IMR-90 (cell line): ENCODE data around the gene ENOX1. TPM values are rescaled to one million over a fixed set of nuclear protein-coding genes. Genes with fewer than 3 reads are reported as not detected.

Experiments used
- ATAC-seq: fragments of 200-7000 bp; cut with Tn5 transposase; 2 replicates; pipeline ENCODE4 v1.9.1; 2020; ENCODE audit warnings: low read depth, mild to moderate bottlenecking, moderate library complexity
- BruUV-seq: library from RNA; stranded (reverse); fragments of 400-500 nt; replicated peaks from 2 replicates; lab custom pipeline; 2021; lab: Mats Ljungman, UMichigan
- CTCF ChIA-PET: fragments of 300-600 bp; formaldehyde crosslinking; extraction: SDS; loops from one replicate; lab custom pipeline; 2021; ENCODE audit warnings: antibody characterized with exemption; lab: Yijun Ruan, JAX
- POLR2A ChIA-PET: fragments of 300-600 bp; sonication (Branson Sonifier 250); formaldehyde crosslinking; loops from one replicate; lab custom pipeline; 2022; ENCODE audit warnings: antibody characterized with exemption; ENCODE audit not compliant: unreplicated experiment; lab: Charles Lee
- DNase-seq: peaks from one replicate; pipeline ENCODE4 v3.0.0; 2013
- H2AFZ ChIP-seq: replicated peaks from 2 replicates; pipeline ENCODE3; 2013; ENCODE audit warnings: low read length, mild to moderate bottlenecking; ENCODE audit not compliant: poor library complexity
- H2AK5ac ChIP-seq: 2 replicates; pipeline ENCODE4 v1.6.1; 2013; ENCODE audit warnings: low read depth, low read length, inconsistent platforms
- H2AK9ac ChIP-seq: replicated peaks from 2 replicates; pipeline ENCODE3; 2013; ENCODE audit warnings: mild to moderate bottlenecking, low read depth, low read length, moderate library complexity; ENCODE audit not compliant: poor library complexity
- H2BK120ac ChIP-seq: 2 replicates; pipeline ENCODE4 v1.6.1; 2013; ENCODE audit warnings: low read depth, low read length, inconsistent platforms
- H2BK15ac ChIP-seq: 3 replicates; pipeline ENCODE4 v1.6.1; 2013; ENCODE audit warnings: low read depth, low read length, inconsistent platforms
- H2BK20ac ChIP-seq: 2 replicates; pipeline ENCODE4 v1.6.1; 2013; ENCODE audit warnings: low read depth, mild to moderate bottlenecking, inconsistent platforms, low read length, moderate library complexity
- H2BK5ac ChIP-seq: 2 replicates; pipeline ENCODE4 v1.6.1; 2013; ENCODE audit warnings: mild to moderate bottlenecking, low read depth, low read length, inconsistent platforms; ENCODE audit not compliant: poor library complexity, severe bottlenecking
- H3K14ac ChIP-seq: replicated peaks from 2 replicates; pipeline ENCODE4 v1.6.1; 2013; ENCODE audit warnings: low read depth, low read length, inconsistent platforms
- H3K18ac ChIP-seq: 2 replicates; pipeline ENCODE4 v1.6.1; 2013; ENCODE audit warnings: low read depth, low read length, control low read depth
- H3K23ac ChIP-seq: 2 replicates; pipeline ENCODE4 v1.6.1; 2013; ENCODE audit warnings: low read depth, low read length, inconsistent platforms
- H3K27ac ChIP-seq: 2 replicates; pipeline ENCODE4 v1.5.1; 2013; ENCODE audit warnings: mild to moderate bottlenecking, control low read depth, low read length; ENCODE audit not compliant: insufficient read depth
- H3K27me3 ChIP-seq: 2 replicates; pipeline ENCODE4 v1.6.1; 2013; ENCODE audit warnings: low read length; ENCODE audit not compliant: control insufficient read depth, insufficient read depth
- H3K36me3 ChIP-seq: 2 replicates; pipeline ENCODE4 v1.6.1; 2013; ENCODE audit warnings: low read length, mixed read lengths; ENCODE audit not compliant: control insufficient read depth, insufficient read depth
- H3K4ac ChIP-seq: 2 replicates; pipeline ENCODE4 v1.6.1; 2013; ENCODE audit warnings: low read depth, low read length, inconsistent platforms
- H3K4me1 ChIP-seq: 2 replicates; pipeline ENCODE4 v1.6.1; 2013; ENCODE audit warnings: low read length, mixed read lengths; ENCODE audit not compliant: control insufficient read depth, insufficient read depth
- H3K4me2 ChIP-seq: 2 replicates; pipeline ENCODE4 v1.6.1; 2013; ENCODE audit warnings: low read depth, mild to moderate bottlenecking, control low read depth, low read length, moderate library complexity
- H3K4me3 ChIP-seq: 2 replicates; pipeline ENCODE4 v1.5.1; 2013; ENCODE audit warnings: low read depth, mild to moderate bottlenecking, control low read depth, low read length, moderate library complexity; ENCODE audit not compliant: insufficient read depth
- H3K56ac ChIP-seq: 2 replicates; pipeline ENCODE4 v1.6.1; 2013; ENCODE audit warnings: low read length, inconsistent platforms; ENCODE audit not compliant: insufficient read depth; ENCODE audit errors: extremely low read depth
- H3K79me1 ChIP-seq, 2 experiments: 2 replicates each; pipeline ENCODE4 v1.6.1; 2013; ENCODE audit warnings: low read length in 2 of 2, inconsistent platforms in 1 of 2, low read depth in 1 of 2
- H3K9ac ChIP-seq: 2 replicates; pipeline ENCODE4 v1.6.1; 2013; ENCODE audit warnings: low read depth, low read length, control low read depth
- H3K9me1 ChIP-seq: 2 replicates; pipeline ENCODE4 v1.6.1; 2013; ENCODE audit warnings: low read length, inconsistent platforms; ENCODE audit not compliant: insufficient read depth
- H3K9me3 ChIP-seq: 2 replicates; pipeline ENCODE4 v1.6.1; 2013; ENCODE audit warnings: low read length; ENCODE audit not compliant: control insufficient read depth, insufficient read depth
- H4K20me1 ChIP-seq: 2 replicates; pipeline ENCODE4 v1.6.1; 2013; ENCODE audit warnings: low read length, inconsistent platforms; ENCODE audit not compliant: insufficient read depth
- H4K5ac ChIP-seq: 2 replicates; pipeline ENCODE4 v1.6.1; 2013; ENCODE audit warnings: mild to moderate bottlenecking, low read depth, low read length, control low read depth
- H4K8ac ChIP-seq, 2 experiments: 2 replicates each; pipeline ENCODE4 v1.6.1; 2013; ENCODE audit warnings: low read depth in 2 of 2, low read length in 2 of 2, control low read depth in 1 of 2, inconsistent platforms in 1 of 2
- H4K91ac ChIP-seq: 2 replicates; pipeline ENCODE4 v1.6.1; 2013; ENCODE audit warnings: low read depth, low read length, inconsistent platforms; ENCODE audit not compliant: insufficient read depth
- CTCF ChIP-seq: conservative IDR thresholded peaks from 2 replicates; pipeline ENCODE4 v1.5.1; 2012; ENCODE audit warnings: mild to moderate bottlenecking, low read depth, low read length, improper control_type of control experiment
- MAFK ChIP-seq: IDR thresholded peaks from 2 replicates; pipeline ENCODE4 v1.6.1; 2012; ENCODE audit warnings: low read depth, low read length, improper control_type of control experiment
- RCOR1 ChIP-seq: IDR thresholded peaks from 2 replicates; pipeline ENCODE4 v1.6.1; 2012; ENCODE audit warnings: mild to moderate bottlenecking, low read length, improper control_type of control experiment; ENCODE audit not compliant: insufficient replicate concordance
- RFX5 ChIP-seq: IDR thresholded peaks from 2 replicates; pipeline ENCODE4 v1.8.0; 2012; ENCODE audit warnings: low read depth, mild to moderate bottlenecking, low read length, moderate library complexity
- SMC3 ChIP-seq: fragments of 150-350 bp; IDR thresholded peaks from 2 replicates; pipeline ENCODE4 v1.6.1; 2016; ENCODE audit warnings: low read depth, mild to moderate bottlenecking, antibody characterized with exemption, low read length, moderate library complexity
- whole genome bisulfite sequencing, 2 experiments: methylation state at CpG; one replicate each; pipeline versions ENCODE4 v1.1.5 to v1.1.7; 2013; ENCODE audit warnings: missing lambda C conversion rate in 2 of 2; ENCODE audit not compliant: insufficient read length in 1 of 2; ENCODE audit errors: extremely low coverage in 2 of 2; 5-methylcytosine and 5-hydroxymethylcytosine counted together
- dilution Hi-C: fragments of 300-500 bp; cut with HindIII; formaldehyde crosslinking; loops from one replicate; pipeline ENCODE4 v1.14.3; 2018; ENCODE audit warnings: low sequenced_read_pairs; ENCODE audit not compliant: unreplicated experiment
- in situ Hi-C: fragments of 300-500 bp; cut with MboI; formaldehyde crosslinking; loops from 3 replicates; pipeline ENCODE4 v1.14.3; 2019; ENCODE audit warnings: low sequenced_read_pairs, inconsistent platforms, mixed read lengths
- intact Hi-C: fragments of 100-400 bp; cut with micrococcal nuclease; formaldehyde crosslinking; loops from 2 replicates; pipeline ENCODE4 v1.10.0; 2022
- polyA plus RNA-seq, 3 experiments: library from polyadenylated mRNA; depleted of rRNA; stranded (reverse); fragments of >200 nt; gene quantifications; 2 replicates each; pipeline ENCODE4 v1.2.3, GENCODE V29; 2012; ENCODE audit warnings: low replicate concordance in 1 of 3
- total RNA-seq: library from RNA; depleted of rRNA; stranded (reverse); fragments of >200 nt; gene quantifications from 2 replicates; pipeline ENCODE4 v1.2.3, GENCODE V29; 2012

The ENOX1 gene
- total and polyA plus RNA-seq, 2 of the 4 experiments (the other 2 are of a cell fraction), result 0.99 to 1.3 TPM

GRCh38 chr13:43551897-43552456 is 234.8 kb downstream of the ENOX1 start:
- H3K9me1 ChIP-seq, result no peaks in the 10 kb centered on the region
- no peaks in the 10 kb centered on the region for H4K20me1 ChIP-seq
- no peak overlapping the region for H3K4ac ChIP-seq
- H3K27ac ChIP-seq, result no peak overlapping the region
- H3K9me3 ChIP-seq, result no peaks in the 10 kb centered on the region
- peaks cover 2% of the 10 kb centered on the region; the same call in 1 of the 2 replicates for H3K27me3 ChIP-seq
- CTCF ChIA-PET, result interaction anchor here (0.6 kb wide), 1 partner anchor 469 kb away, joined by 5 read pairs; no protein-coding TSS in a partner anchor
- intact Hi-C loops, result no loop called here
- H3K36me3 ChIP-seq, result no peaks in the 10 kb centered on the region
- H4K91ac ChIP-seq, result no peak overlapping the region
- dilution Hi-C loops, result no loop called here
- H3K4me2 ChIP-seq, result no peak overlapping the region
- no peak overlapping the region for H2AK9ac ChIP-seq
- no peak overlapping the region for H3K14ac ChIP-seq
- H3K9ac ChIP-seq, result no peak overlapping the region
- H2BK120ac ChIP-seq, result no peak overlapping the region
- in situ Hi-C loops, result no loop called here
- H3K56ac ChIP-seq, result no peak overlapping the region
- WGBS, 2 experiments, result no CpG with 5 or more reads among the region's 3 CpGs
- DNase-seq, result no peak
- no TSS peak for BruUV-seq
- H2BK15ac ChIP-seq, result no peak overlapping the region
- H2BK20ac ChIP-seq, result no peak overlapping the region
- no peak overlapping the region for H3K18ac ChIP-seq
- no peaks in the 10 kb centered on the region for H3K4me1 ChIP-seq
- ATAC-seq, result no peak
- H4K8ac ChIP-seq, result no peak overlapping the region
- no peak overlapping the region for H2BK5ac ChIP-seq
- no peak overlapping the region for H3K4me3 ChIP-seq
- H2AK5ac ChIP-seq, result no peak overlapping the region
- no peak overlapping the region for H2AFZ ChIP-seq
- no peak overlapping the region for H3K23ac ChIP-seq
- H4K5ac ChIP-seq, result no peak overlapping the region
- POLR2A ChIA-PET, result interaction anchor here (0.7 kb wide), 1 partner anchor 141 kb away, joined by 4 read pairs; no protein-coding TSS in a partner anchor
- no peaks in the 10 kb centered on the region for H3K79me1 ChIP-seq
- no peak for TF ChIP-seq RCOR1
- TF ChIP-seq MAFK, result no peak
- TF ChIP-seq RFX5, result no peak
- no peak for TF ChIP-seq SMC3
- no peak for TF ChIP-seq CTCF
